GM21381 (cell line): ENCODE results near the gene TMED6.
A peak's percentile ranks its signal among the peaks of the same experiment; 100 is the strongest.

Source experiments
- ATAC-seq: cut with Tn5 transposase; IDR thresholded peaks from one replicate; pipeline ENCODE4 v1.9.1; 2021; ENCODE audit warnings: mild to moderate bottlenecking, moderate library complexity; ENCODE audit not compliant: unreplicated experiment

Gene TMED6

DNA sequence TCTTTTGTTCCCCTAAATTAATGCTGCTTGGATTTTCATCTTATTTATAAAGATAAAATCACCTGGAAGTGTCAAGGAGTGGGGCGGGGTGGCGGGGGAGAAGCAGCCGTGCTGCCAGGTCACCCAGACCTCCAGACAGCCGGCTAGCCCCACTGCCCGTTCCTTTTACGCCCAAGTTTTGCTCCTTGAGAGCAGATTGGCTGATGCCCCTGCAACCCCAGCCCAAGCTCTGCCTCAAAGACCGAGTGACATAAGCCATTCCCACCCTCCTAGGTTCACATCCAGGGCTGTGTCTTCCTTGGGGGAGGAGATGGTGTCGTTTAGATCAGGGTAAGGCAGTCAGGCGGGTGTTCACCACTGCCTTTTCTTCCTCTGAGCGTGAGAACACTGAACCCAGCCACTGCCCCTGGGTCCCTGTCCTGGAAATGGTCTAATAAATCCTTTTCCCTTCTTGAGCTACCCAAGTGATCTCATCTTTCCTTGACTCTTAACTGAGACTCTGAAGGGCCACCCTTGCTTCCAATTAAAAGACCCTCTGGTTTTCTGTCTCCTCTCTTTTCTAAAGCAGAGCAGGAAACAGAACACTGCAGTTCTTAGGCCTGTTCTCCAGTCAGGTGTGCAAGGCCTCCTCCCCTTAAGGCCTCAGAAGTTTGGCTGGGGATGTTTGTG lies 26.9 kb downstream of the TMED6 start:
- no peak for ATAC-seq

DNA sequence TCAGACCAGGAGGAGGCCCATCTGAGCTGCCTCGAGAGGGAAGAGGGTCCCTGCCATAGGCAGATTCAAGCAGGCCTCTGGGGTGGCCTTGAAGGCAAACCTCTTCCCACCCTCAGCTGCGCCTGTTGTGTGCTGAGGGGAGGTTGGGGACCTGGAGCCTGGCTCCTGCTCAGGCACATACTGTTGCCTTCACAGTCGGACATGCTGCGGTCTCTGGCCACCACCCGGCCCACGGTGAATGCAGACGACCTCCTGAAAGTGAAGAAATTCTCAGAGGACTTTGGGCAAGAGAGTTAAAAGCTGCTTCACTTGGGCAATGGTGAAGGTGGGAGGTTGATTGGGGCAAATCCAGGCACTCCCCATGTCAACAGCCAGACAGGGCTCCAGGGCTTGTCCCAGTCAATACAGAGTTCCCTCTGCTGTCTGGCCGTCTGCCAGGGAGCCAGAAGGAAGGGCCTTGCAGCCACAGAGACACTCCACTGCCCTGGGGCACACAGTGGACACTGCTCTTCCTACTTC lies 27.5 kb downstream of the TMED6 start:
- ATAC-seq: no peak

DNA sequence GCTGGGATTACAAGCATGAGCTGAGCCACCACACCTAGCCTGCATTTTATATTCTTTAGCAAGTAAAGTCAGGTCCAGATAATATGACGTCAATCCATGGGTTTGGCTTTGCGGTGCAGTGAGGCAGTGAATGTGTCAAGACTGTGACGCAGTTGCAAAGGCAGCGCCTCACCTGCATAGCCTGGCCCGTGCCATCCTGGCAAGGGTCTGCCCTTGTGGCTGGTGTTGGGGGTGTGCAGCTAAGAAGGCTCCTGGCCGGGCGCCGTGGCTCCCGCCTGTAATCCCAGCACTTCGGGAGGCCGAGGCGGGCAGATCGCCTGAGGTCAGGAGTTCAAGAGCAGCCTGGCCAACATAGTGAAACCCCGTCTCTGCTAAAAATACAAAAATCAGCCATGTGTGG lies 28.2 kb downstream of the TMED6 start:
- ATAC-seq: no peak

DNA sequence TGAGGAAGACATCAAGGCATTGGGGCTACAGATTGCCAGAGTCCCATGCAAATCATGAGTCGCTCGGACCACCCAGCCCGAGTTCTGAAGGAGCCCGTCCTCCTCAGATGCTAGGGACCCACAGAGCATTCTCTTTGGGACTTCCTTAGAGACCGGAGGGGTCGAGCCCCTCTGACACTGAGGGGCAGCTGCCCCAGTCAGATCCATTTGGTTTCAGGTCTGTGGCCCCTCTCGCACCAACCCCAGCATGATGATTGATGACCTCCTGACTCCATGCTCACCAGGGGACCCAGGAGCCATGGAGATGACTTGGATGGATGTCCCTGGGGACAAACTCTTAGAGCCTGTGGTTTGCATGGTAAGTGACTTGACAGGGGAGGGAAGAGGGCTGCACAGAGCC lies 29.2 kb downstream of the TMED6 start:
- ATAC-seq: no peak

DNA sequence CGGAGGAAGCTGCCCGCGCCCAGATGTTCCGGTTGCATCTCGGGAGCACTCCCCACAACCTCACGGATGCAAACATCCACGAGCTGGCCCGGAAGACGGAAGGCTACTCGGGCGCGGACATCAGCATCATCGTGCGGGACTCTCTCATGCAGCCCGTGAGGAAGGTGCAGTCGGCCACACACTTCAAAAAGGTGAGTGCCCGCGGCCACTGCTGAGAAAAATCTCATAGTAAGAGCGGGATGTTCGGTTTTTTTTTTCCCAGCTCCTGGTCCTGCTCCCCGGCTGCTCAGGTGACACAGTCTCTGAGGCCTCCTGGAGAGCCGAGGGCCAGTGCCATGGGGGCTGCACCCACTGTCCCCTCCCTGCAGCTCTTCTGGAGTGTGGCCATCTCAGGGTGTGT lies 30.5 kb downstream of the TMED6 start:
- no peak for ATAC-seq

DNA sequence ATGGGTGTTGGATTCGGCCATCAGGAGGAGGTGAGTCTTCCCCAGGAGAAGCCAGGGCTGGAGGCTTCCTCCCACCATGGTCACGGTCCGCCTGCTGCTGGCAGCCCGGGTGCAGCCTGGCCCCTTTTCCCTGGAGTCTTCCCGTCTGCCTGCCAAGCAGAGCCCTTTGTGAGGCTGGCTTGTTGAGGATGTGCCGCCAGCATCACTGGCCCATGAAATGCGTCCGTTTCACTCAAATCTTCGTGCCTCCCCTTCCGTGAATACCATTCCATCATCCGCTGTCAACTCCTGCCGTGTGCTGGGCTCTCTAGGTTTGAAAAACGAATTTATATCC lies 30.9 kb downstream of the TMED6 start:
- ATAC-seq: no peak

DNA sequence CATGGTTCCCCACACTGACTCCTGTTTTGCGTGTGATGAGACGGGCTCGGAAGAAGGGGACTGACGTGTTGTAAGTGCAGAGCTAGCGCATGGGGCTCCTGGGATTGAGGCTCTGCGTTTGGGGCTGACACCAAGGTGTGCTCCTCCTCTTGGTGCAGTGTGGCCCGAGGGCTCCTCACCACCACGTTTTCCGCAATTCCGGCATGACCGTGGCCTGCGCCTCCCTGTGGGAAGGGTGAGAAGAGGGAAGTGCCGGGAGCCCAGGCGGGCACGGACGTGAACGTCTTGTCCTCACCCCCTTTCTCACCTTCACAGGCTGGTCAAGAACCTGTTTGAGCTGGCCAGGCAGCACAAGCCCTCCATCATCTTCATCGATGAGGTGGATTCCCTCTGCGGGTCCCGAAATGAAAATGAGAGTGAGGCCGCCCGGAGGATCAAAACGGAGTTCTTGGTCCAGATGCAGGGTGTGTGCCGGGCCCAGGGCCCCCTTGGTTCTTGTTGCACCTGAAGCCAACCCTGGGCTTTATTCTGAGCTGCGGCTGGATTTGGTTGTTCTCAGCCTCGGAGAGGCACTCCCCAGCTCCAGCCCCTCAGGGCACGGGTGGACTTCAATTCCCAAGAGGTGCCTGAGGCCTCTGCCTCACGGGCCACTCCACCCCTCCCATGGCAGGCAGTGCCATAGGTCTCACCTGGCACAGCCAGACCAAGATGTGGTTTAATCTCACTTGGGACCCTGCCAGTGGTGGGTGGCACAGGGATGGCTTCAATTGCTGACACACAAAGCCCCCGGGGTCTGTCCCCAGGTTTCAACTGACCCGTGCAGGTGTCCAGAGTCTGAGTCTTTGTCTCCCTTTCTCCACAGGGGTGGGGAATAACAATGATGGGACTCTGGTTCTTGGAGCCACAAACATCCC lies 31.5 kb downstream of the TMED6 start:
- no peak for ATAC-seq

DNA sequence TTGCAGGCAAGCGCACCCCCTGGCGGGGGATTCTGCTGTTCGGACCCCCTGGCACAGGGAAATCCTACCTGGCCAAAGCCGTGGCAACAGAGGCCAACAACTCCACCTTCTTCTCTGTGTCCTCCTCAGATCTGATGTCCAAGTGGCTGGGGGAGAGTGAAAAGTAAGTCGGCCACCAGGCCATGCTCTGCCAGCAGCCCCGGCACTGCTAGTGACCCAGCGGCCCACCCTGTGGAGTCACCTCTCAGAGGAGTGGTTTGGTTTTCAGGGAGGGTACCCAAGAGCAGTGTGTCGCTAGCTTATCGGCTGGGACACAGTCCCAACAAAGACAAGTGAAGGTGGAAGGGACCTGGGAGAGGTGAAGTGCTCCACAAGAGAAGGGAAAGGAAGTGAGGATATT lies 32.2 kb downstream of the TMED6 start:
- ATAC-seq: no peak

DNA sequence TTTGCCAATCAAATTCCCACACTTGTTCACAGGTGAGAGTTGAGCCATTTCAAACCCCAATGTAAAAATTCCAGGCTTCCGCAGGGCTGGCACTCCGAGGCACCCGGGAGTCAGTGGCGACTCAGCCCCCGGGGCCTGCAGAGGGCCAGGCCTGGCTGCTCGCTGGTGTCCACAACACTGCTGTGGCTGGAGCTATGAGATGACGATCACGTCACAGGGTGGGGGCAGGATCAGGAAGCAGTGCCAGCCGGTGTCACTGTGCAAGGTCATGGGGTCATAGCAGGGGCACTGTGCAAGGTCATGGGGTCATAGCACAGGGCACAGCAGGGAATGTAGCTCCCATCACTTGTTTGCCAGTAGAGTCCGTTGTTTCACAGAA lies 32.7 kb downstream of the TMED6 start:
- ATAC-seq: no peak

DNA sequence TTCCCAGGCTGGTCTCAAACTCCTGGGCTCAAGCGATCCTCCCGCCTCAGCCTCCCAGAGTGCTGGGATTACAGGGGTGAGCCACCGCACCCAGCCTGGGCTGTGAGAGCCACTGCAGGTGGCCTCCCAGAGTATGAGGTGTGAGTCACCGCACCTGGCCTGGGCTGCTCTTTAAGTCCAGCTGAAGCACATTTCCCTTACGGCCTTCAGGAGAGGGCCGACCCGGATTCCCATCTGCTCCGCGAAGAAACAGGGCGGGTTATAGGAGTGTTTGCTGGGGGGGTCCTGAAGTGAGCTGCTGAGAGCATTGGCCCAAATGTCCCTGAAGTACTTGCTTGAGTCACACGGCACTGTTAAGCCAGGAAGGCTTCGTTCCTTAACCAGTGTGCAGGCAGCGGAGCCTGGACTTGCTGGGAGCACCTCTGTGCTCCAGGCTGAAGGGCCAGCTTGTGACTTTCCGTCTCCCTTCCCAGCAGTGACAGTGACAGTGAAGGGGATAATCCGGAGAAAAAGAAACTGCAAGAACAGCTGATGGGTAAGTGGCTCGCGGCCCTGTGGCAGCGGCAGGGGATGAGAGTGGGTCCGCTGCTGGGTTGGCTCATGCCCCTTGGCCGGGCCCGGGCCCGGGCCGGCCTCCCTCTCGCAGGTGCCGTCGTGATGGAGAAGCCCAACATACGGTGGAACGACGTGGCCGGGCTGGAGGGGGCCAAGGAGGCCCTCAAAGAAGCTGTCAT lies 33.2 kb downstream of the TMED6 start:
- ATAC-seq: no peak

DNA sequence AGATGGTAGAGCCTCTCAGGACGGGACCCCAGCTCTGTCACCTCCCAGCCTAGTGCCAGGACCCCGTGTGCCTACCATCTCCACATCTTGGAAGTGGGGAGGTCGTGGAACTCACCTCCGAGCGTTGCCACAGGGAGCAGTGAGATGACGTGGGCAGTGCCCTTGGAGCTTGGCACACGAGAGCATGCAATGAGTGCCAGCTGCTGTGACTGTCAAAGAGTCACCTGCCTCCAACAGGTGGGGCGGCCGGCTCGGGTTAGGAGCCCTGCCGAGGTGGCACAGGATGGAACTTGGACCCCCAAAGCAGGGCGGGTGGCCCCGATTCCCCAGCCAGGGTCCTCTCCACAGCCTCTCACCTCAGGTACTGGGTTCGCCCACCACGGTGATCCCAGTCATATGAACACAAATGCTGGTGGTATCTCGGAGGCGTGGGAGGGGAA lies 35.0 kb downstream of the TMED6 start:
- no peak for ATAC-seq

DNA sequence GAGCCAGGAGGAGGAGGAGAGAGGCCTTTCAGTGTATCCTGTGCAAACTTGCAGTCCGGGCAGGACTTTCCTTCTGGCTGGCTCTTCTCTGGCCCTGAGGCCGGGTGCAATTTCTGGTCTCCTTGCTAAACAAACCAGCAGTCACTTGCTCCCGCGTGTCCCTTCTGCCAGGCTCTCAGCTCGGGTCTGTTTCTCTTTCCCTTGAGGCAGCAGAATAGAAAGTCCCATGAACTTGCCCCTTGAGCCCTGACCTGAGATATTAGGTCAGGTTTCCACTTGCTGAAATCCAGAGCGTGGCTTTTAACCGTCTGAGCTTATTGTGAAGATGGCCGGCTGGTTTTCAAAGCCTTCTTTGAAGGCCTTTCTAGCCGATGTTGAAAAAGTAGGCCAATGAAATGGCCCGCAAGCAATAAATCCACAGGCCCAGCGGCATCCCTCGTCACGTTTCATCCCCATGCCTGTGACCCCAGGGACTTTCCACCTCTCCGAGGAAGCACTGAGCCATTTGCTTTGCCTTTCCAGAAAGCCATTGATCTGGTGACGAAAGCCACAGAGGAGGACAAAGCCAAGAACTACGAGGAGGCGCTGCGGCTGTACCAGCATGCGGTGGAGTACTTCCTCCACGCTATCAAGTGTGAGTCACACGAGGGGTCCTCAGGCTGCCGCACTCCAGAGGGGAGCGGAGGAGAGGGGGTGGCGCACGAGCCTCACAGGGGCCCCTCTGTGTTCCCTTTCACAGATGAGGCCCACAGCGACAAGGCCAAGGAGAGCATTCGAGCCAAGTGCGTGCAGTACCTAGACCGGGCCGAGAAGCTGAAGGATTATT lies 35.9 kb downstream of the TMED6 start:
- no peak for ATAC-seq

DNA sequence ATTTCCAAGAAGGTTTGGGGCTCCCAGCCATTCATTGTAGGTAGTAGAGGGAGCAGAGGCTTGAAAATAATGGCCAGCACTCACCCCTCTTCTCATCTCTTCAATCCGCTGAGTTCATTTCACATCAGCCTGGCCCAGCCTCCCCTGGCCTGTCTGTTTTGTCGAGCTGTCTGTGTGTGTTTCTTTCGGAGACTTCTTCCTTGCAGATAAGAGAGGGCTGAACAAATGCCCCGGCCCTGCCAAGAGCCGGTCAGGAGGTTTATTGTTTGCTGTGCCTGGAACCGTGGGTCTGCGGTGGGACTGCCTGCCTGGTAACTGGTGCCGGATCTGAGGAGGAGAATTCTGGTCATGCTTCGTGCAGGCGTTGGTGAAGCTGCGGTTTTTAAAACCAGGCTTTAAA lies 37.1 kb downstream of the TMED6 start:
- no peak for ATAC-seq

DNA sequence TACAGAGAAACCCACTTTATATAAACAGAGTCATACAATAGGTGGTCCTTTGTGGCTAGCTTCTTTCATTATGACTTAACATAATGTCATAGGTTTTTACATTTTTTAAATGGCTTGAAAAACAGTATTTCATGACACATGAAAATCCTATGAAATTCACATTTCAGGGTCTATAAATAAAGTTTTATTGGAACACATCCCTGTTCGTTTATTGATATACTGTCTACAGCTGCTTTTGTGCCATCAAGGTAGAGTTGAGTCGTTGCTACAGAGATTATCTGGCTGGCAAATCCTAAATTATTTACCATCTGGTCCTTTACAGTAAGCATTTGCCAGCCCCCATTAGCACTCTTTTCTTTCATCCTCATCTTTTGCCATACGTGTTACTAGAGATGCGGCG lies 38.1 kb downstream of the TMED6 start:
- ATAC-seq: no peak

DNA sequence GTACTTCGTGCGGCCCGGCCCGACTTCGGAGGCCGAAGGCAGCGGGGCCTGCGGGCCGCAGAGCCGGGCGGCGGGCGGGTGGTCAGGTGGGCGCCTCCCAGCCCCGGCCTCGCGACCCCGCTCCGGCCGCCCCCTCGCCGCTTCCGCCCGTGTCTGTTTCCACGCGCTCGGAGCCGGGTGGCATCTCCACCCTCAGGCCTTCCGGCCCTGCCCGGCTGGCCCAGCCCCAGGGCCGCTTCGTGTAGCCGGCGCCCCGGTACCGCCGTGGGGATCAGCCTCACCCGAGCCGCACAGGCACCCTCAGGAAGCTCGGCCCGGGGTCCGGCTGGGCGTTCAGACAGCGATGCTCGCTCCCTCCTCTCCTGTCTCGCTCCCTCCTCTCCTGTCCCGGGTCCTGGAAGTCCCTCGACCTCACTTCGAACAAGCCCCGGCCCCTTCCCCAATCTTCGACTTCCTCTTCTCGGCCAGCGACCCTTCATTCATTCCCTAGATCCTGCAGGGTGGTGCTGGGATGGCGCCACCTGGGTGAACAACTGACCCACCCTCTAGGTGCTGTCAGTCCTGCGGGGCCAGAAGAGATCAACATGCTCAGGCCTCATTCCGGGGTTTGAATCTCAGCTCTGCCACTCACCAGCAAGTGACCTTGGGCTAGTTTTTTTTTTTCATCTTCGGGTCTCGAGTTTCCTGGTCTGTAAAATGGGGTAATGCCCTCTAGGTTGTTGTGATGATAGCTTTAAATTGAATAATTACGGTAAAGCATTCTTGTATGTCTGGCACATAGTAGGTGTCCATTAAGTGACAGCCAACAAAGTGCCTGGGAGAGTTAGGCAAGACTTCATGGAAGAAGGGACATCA lies 39.8 kb downstream of the TMED6 start:
- peak; percentile 44 for ATAC-seq

DNA sequence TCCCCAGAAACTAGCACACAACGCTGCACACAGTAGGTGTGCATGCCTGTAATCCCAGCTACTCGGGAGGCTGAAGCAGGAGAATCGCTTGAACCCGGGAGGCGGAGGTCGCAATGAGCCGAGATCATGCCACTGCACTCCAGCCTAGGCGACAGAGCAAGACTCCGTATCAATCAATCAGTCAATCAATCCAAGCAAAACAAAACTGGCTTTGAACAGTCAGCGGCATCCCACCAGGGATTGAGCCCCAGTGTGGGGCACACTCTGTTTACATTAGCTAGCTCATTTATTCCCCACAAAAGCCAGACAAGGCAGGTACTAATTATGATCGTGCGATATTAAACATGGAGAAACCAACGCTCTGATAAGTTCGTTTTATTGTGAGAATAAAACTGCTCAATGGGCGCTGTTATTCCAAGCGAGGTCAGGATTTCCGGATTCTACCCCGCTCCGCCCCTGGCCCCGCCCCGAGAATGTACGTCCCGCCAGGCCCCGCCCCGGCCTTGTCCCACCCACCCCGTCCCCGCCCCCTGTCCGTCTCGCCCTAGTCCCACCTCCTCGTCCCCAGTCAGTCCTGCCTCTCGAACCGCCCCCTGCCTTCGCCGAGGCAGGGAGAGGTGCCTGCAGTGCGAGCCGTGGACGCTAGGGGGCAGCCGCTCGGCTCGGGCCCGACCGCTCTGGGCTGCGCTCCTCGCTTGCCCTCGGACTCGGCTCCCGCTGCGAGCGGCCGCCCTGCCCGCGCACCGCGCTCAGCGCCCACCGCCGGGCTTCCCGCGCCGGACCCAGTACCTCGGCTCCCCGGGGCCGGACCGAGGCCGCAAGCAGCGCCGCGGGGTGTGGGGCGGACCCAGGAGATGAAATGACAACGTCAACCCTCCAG lies 40.7 kb downstream of the TMED6 start, which contains the start of gene VPS4A:
VPS4A (plus strand) TSS at position 698 of the 880 bp plus-strand sequence; CDS start at position 860, 162 bp downstream.
- ATAC-seq: peak; percentile 96

DNA sequence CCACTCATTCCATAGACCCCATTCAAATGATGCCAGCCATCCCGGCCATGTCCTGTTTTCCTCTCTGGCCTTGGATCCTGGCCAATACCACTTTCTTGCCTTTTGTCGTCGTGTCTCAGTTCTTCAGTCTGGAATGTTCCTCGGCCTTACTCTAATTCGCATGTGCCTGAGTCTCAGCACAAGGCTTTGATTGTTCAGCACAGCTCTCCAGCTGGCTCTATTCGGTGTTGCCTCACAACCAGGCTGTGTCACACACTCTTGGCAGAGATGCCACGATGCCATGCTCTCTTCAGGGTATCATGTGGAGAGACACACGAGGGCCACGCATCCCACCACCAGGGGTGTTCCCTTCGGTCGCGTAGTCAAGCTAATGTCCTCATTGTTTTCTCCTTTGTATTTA lies 42.3 kb downstream of the TMED6 start:
- ATAC-seq: no peak

DNA sequence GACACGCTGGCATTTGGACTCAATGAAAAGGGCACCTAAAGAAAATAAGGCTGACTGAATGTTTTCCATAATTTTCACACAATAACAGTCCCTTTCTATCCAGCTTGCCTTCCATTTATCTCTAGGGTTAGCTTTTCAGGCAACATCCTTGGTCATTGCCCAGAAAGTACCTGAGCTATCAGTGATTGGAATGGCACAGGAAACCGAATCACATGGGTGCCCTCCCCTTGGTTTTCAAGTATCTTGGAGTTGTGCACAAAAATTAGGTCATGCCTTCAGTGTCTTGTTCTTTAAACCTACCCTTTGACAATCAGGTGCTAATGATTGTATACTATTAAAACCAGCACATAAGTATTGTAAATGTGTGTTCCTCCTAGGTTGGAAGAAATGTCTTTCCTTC lies 43.7 kb downstream of the TMED6 start:
- no peak for ATAC-seq

DNA sequence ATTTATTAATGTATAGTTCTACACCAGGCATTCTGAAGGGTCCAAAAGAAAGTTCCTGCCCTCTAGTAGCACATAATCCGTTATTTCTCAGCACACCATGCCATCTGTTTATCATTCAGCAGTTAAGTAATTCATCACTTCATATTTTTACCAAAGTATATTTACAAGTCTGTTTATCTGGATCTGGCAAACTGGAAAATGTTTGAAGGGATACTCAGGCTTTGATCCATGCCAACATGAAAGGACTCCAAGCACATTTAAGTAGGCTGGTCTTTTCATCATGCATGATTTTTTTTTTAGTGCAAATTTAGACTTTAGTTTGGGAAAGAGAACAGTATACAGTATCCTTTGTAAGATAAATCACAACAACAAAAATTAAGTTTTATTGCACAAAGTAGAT lies 44.5 kb downstream of the TMED6 start:
- ATAC-seq: no peak
